ENCODE results near the gene PCCA. TPM values are rescaled to one million over a fixed set of nuclear protein-coding genes. Genes with fewer than 3 reads are reported as not detected.

PCCA gene
- total RNA-seq, 1 experiment from 2014 or later = 4.8 TPM

Other genes with a start within 250 kb of the PCCA start
- 1.5 and 3.8 TPM in 2 replicates for gene ZIC5, start 117.3 kb upstream of the PCCA start, total RNA-seq (2014; rRNA removed; shearing (Covaris generic); ENCODE audit: low replicate concordance)
- gene ZIC2, start 107.3 kb upstream of the PCCA start, total RNA-seq (2014; rRNA removed; shearing (Covaris generic); ENCODE audit: low replicate concordance) = 0.72 and 4.1 TPM in 2 replicates

Data from Caki2 (cell line).